SK-N-SH (cell line): ENCODE results near the gene HOXA6. TPM values are rescaled to one million over a fixed set of nuclear protein-coding genes. Genes with fewer than 3 reads are reported as not detected.

Source experiments
- CTCF ChIA-PET: fragments of 300-600, 350-600 bp; formaldehyde crosslinking; extraction: SDS; loops from one replicate; lab custom pipeline; 2021; lab: Yijun Ruan, JAX
- POLR2A ChIA-PET: fragments of 350-600 bp; sonication (Branson Sonifier 250); formaldehyde crosslinking; extraction: SDS; loops from one replicate; lab custom pipeline; 2020; ENCODE audit warnings: antibody characterized with exemption, inconsistent platforms; lab: Yijun Ruan, JAX
- DNase-seq: peaks from one replicate; pipeline ENCODE4 v3.0.0; 2012
- H2AFZ ChIP-seq: fragments of 200-600 bp; sonication (generic); 2 replicates; pipeline ENCODE4 v1.8.1; 2016; ENCODE audit warnings: antibody characterized with exemption, mild to moderate bottlenecking, low read depth
- H3F3A ChIP-seq: fragments of 200-600 bp; sonication (generic); replicated peaks from 2 replicates; pipeline ENCODE3; 2016; ENCODE audit warnings: antibody characterized with exemption, mild to moderate bottlenecking; ENCODE audit not compliant: insufficient read depth
- H3K27ac ChIP-seq, 2 experiments: fragments of 200-500 bp in 1 of 2; fragments of 200-600 bp in 1 of 2; sonication (Bioruptor generic) in 1 of 2; sonication (generic), shearing (Covaris generic) in 1 of 2; 2 replicates each; pipeline versions ENCODE4 v1.5.1 to v1.6.1; 2014 to 2016; ENCODE audit warnings: low read depth in 2 of 2, inconsistent platforms in 1 of 2, low read length in 1 of 2, mild to moderate bottlenecking in 1 of 2, mixed read lengths in 1 of 2
- H3K27me3 ChIP-seq: fragments of 200-600 bp; sonication (generic), shearing (Covaris generic); 2 replicates; pipeline ENCODE4 v1.6.1; 2016; ENCODE audit warnings: mixed run types; ENCODE audit not compliant: insufficient read depth
- H3K36me3 ChIP-seq, 2 experiments: fragments of 200-500 bp in 1 of 2; fragments of 200-600 bp in 1 of 2; sonication (Bioruptor generic) in 1 of 2; sonication (generic) in 1 of 2; replicated peaks in 1 of 2; 2 replicates each; pipeline versions ENCODE3 to v1.5.1; 2014 to 2016; ENCODE audit warnings: low read length in 1 of 2, mild to moderate bottlenecking in 1 of 2; ENCODE audit not compliant: insufficient read depth in 2 of 2, control insufficient read depth in 1 of 2
- H3K4me1 ChIP-seq, 2 experiments: fragments of 200-500 bp in 1 of 2; fragments of 200-600 bp in 1 of 2; sonication (Bioruptor generic) in 1 of 2; sonication (generic), shearing (Covaris generic) in 1 of 2; 2 replicates each; pipeline versions ENCODE4 v1.5.1 to v1.6.1; 2014 to 2016; ENCODE audit warnings: low read depth in 1 of 2, low read length in 1 of 2, mixed run types in 1 of 2; ENCODE audit not compliant: insufficient read depth in 2 of 2, control insufficient read depth in 1 of 2
- H3K4me2 ChIP-seq: fragments of 200-600 bp; sonication (generic), shearing (Covaris generic); 2 replicates; pipeline ENCODE4 v1.6.1; 2017; ENCODE audit warnings: mixed run types
- H3K4me3 ChIP-seq, 2 experiments: fragments of 200-500 bp in 1 of 2; fragments of 200-600 bp in 1 of 2; sonication (Bioruptor generic) in 1 of 2; sonication (generic), shearing (Covaris generic) in 1 of 2; 2 replicates each; pipeline versions ENCODE4 v1.5.1 to v1.8.1; 2014 to 2016; ENCODE audit warnings: low read depth in 2 of 2, inconsistent platforms in 1 of 2, low read length in 1 of 2, mild to moderate bottlenecking in 1 of 2, mixed read lengths in 1 of 2, moderate library complexity in 1 of 2
- H3K79me2 ChIP-seq: fragments of 200-600 bp; sonication (generic); 2 replicates; pipeline ENCODE4 v1.8.1; 2017; ENCODE audit warnings: mild to moderate bottlenecking; ENCODE audit not compliant: insufficient read depth
- H3K9ac ChIP-seq: fragments of 200-600 bp; sonication (generic); 2 replicates; pipeline ENCODE4 v1.6.1; 2017; ENCODE audit warnings: mixed run types
- H3K9me2 ChIP-seq: fragments of 200-600 bp; sonication (generic); 2 replicates; pipeline ENCODE4 v1.6.1; 2017; ENCODE audit warnings: mixed run types
- H3K9me3 ChIP-seq: fragments of 200-600 bp; sonication (generic); 2 replicates; pipeline ENCODE4 v1.6.1; 2017; ENCODE audit warnings: mixed run types, mild to moderate bottlenecking, moderate library complexity
- H4K20me1 ChIP-seq: fragments of 200-600 bp; sonication (generic); 2 replicates; pipeline ENCODE4 v1.6.1; 2017; ENCODE audit warnings: mild to moderate bottlenecking, mixed run types; ENCODE audit not compliant: insufficient read depth
- CTCF ChIP-seq: fragments of 200-600 bp; sonication (generic); IDR thresholded peaks from 2 replicates; pipeline ENCODE4 v1.6.1; 2017; ENCODE audit warnings: antibody characterized with exemption, mild to moderate bottlenecking, moderate library complexity
- EP300 ChIP-seq, 2 experiments: IDR thresholded peaks; 2 replicates each; pipeline versions ENCODE4 v1.4.0 to v1.6.1; 2012; ENCODE audit warnings: borderline replicate concordance in 1 of 2, low read depth in 1 of 2, low read length in 1 of 2
- EZH2phosphoT487 ChIP-seq: fragments of 200-600 bp; sonication (generic); IDR thresholded peaks from 2 replicates; pipeline ENCODE4 v1.6.1; 2017; ENCODE audit warnings: low read depth, mixed run types, mild to moderate bottlenecking, antibody characterized with exemption, moderate library complexity, borderline replicate concordance
- GATA2 ChIP-seq: sonication (generic); formaldehyde crosslinking; IDR thresholded peaks from 2 replicates; pipeline ENCODE4 v1.5.0; 2020; ENCODE audit warnings: mild to moderate bottlenecking, missing genetic modification reagents
- MEF2A ChIP-seq: IDR thresholded peaks from 2 replicates; pipeline ENCODE4 v1.4.0; 2012; ENCODE audit warnings: low read depth, borderline replicate concordance
- MXI1 ChIP-seq: IDR thresholded peaks from 2 replicates; pipeline ENCODE4 v1.6.1; 2012; ENCODE audit warnings: mild to moderate bottlenecking, low read depth, low read length, improper control_type of control experiment
- NRF1 ChIP-seq: IDR thresholded peaks from 2 replicates; pipeline ENCODE4 v1.6.1; 2012; ENCODE audit warnings: low read depth, mild to moderate bottlenecking, low read length
- PBX3 ChIP-seq: IDR thresholded peaks from 2 replicates; pipeline ENCODE4; 2012
- REST ChIP-seq: IDR thresholded peaks from 2 replicates; pipeline ENCODE4 v1.6.1; 2012; ENCODE audit warnings: mild to moderate bottlenecking, low read depth, low read length, moderate library complexity
- RXRA ChIP-seq: IDR thresholded peaks from 2 replicates; pipeline ENCODE4 v1.4.0; 2012; ENCODE audit warnings: low read depth, mild to moderate bottlenecking, borderline replicate concordance
- TAF1 ChIP-seq: IDR thresholded peaks from 2 replicates; pipeline ENCODE4 v1.6.1; 2012; ENCODE audit warnings: low read depth, mild to moderate bottlenecking, low read length, moderate library complexity, borderline replicate concordance
- USF2 ChIP-seq: fragments of 150-350 bp; IDR thresholded peaks from 2 replicates; pipeline ENCODE4 v1.6.1; 2017; ENCODE audit warnings: antibody characterized with exemption, low read length, low read depth, borderline replicate concordance
- YY1 ChIP-seq: IDR thresholded peaks from 2 replicates; pipeline ENCODE4 v1.4.0; 2012; ENCODE audit warnings: low read depth, mild to moderate bottlenecking
- ZBTB33 ChIP-seq: IDR thresholded peaks from 2 replicates; pipeline ENCODE4 v1.4.0; 2012; ENCODE audit warnings: low read depth, borderline replicate concordance
- WGBS: methylation state at CpG from one replicate; pipeline ENCODE4 v1.1.6; 2017; ENCODE audit warnings: low lambda C conversion rate; 5-methylcytosine and 5-hydroxymethylcytosine counted together
- polyA plus RNA-seq, 3 experiments: library from polyadenylated mRNA; depleted of rRNA; stranded (reverse); fragments of >200 nt; gene quantifications; 2 replicates each; pipeline ENCODE4 v1.2.3, GENCODE V29; 2012

The HOXA6 gene
- polyA plus RNA-seq, 1 of the 3 experiments (the other 2 are of a cell fraction), result not detected

GRCh38 chr7:27106181-27106900 lies 41.2 kb downstream of the HOXA6 start:
- Histone ChIP-seq H3K4me3 (no peak overlapping the region), H3K9me2 (no peaks in the 10 kb centered on the region), H3K27ac (no peak overlapping the region), H3K79me2 (no peaks in the 10 kb centered on the region), H2AFZ (no peak overlapping the region), H3F3A (no peaks in the 10 kb centered on the region), H3K9ac (no peak overlapping the region), H3K27me3 (peaks cover 100% of the 10 kb centered on the region), H4K20me1 (no peaks in the 10 kb centered on the region), H3K36me3 (no peaks in the 10 kb centered on the region), H3K4me1 (no peaks in the 10 kb centered on the region; a peak in 1 of 4 replicates), H3K4me2 (peak overlapping the region; percentile 21; the same call in 1 of the 2 replicates), H3K9me3 (no peaks in the 10 kb centered on the region)
- CTCF ChIA-PET, result interaction anchor here (0.6 to 2.0 kb wide), 8 partner anchors 9 to 56 kb away, joined by 3 to 6 read pairs (median 4); partner anchors contain the start of gene HOXA5
- WGBS, result 15% methylated on average over 30 of the region's 44 CpGs
- DNase-seq, result peak; percentile 73
- no peak for TF ChIP-seq REST
- peak; percentile 77; the same call in 1 of the 2 replicates for TF ChIP-seq EZH2phosphoT487
- POLR2A ChIA-PET, result no interaction called here

- Histone ChIP-seq H3F3A (no peaks in the 10 kb centered on the region), H3K27me3 (peaks cover 100% of the 10 kb centered on the region), H3K36me3 (no peaks in the 10 kb centered on the region), H3K9me3 (no peaks in the 10 kb centered on the region), H3K27ac (no peak overlapping the region), H3K4me2 (no peak overlapping the region), H3K9me2 (no peaks in the 10 kb centered on the region), H4K20me1 (no peaks in the 10 kb centered on the region), H3K4me1 (no peaks in the 10 kb centered on the region; a peak in 1 of 4 replicates), H3K79me2 (no peaks in the 10 kb centered on the region), H3K4me3 (no peak overlapping the region), H2AFZ (no peak overlapping the region), H3K9ac (no peak overlapping the region)
- no peak for DNase-seq
- ChIA-PET POLR2A (no interaction called here), CTCF (interaction anchor here (0.6 to 2.0 kb wide), 12 partner anchors 9 to 424 kb away, joined by 3 to 6 read pairs (median 4); partner anchors contain the start of gene HOXA5)
- WGBS, result 28% methylated on average over 13 of the region's 13 CpGs
- no peak for TF ChIP-seq RXRA
- TF ChIP-seq ZBTB33, result no peak
- TF ChIP-seq MEF2A, result no peak
- no peak for TF ChIP-seq EP300 (IDR thresholded peaks at IDR 0.05; ENCODE audit: borderline replicate concordance in 1 of 2, low read depth in 1 of 2, low read length in 1 of 2)
- no peak for TF ChIP-seq CTCF
- no peak for TF ChIP-seq USF2
- TF ChIP-seq PBX3, result no peak
- no peak for TF ChIP-seq YY1
- no peak for TF ChIP-seq NRF1
- no peak for TF ChIP-seq MXI1
- no peak for TF ChIP-seq TAF1
- no peak for TF ChIP-seq GATA2 (CRISPR knock-in tag)
These were observed 42.1 kb downstream of the HOXA6 start for GRCh38 chr7:27105301-27106031.
